Pancreas (tissue), 10 donors: ENCODE measurements around the gene SBNO2. TPM values are rescaled to one million over a fixed set of nuclear protein-coding genes. Genes with fewer than 3 reads are reported as not detected.

Experiments
- ATAC-seq, 4 donors: fragments of 200-7000 bp; cut with Tn5 transposase; one replicate each; pipeline versions ENCODE4 v1.8.0 to v1.9.1; 2020; ENCODE audit warnings: mild to moderate bottlenecking in 4 of 4, moderate library complexity in 4 of 4
- DNase-seq, 6 donors: peaks; one replicate each; pipeline ENCODE4 v3.0.0-alpha.2; 2020
- FAIRE-seq: peaks from 2 replicates; lab custom pipeline; 2012; peaks lifted over from hg19 to GRCh38; lab: Jason Lieb, UNC
- H3K27ac ChIP-seq, 4 donors: fragments of 200-600 bp; sonication (generic); 1 replicate in 3 of 4; 2 replicates in 1 of 4; pipeline versions ENCODE4 v1.5.0 to v1.8.0; 2020
- H3K27me3 ChIP-seq, 4 donors: fragments of 200-600 bp; one replicate each; pipeline ENCODE4 v1.8.0; 2021
- H3K36me3 ChIP-seq, 3 donors: fragments of 200-600 bp; sonication (generic) in 1 of 3; one replicate each; pipeline versions ENCODE4 v1.5.0 to v1.8.0; 2020 to 2021
- H3K4me1 ChIP-seq, 3 donors: fragments of 200-600 bp; one replicate each; pipeline ENCODE4 v1.8.0; 2021
- H3K4me3 ChIP-seq, 4 donors: fragments of 200-600 bp; sonication (generic) in 2 of 4; one replicate each; pipeline versions ENCODE4 v1.5.0 to v1.8.0; 2020 to 2021
- H3K9me3 ChIP-seq, 4 donors: fragments of 200-600 bp; one replicate each; pipeline ENCODE4 v1.8.0; 2021
- WGBS, 2 donors: extraction: QIAGEN DNeasy Blood & Tissue Kit; methylation state at CpG; one replicate each; pipeline ENCODE4 v1.1.7; 2013; 5-methylcytosine and 5-hydroxymethylcytosine counted together
- intact Hi-C, 3 donors: fragments of 100-400 bp; cut with DNase I; formaldehyde crosslinking; loops; one replicate each; pipeline versions ENCODE4 v1.11.1 to v1.14.2; 2022
- polyA plus RNA-seq, 2 donors: library from polyadenylated mRNA; stranded (reverse); fragments of 200-250 nt; gene quantifications; one replicate each; pipeline ENCODE4 v1.2.3, GENCODE V29; 2013
- total RNA-seq, 6 donors: library from RNA; stranded (reverse); fragmentation: NEBNext Ultra II Directional in 4 of 6; extraction: Animal tissue kit (Norgen Biotek cat#: 25700) in 4 of 6; gene quantifications; one replicate each; pipeline versions ENCODE4 v1.2.1 to v1.2.4, GENCODE V29; 2021 to 2023
- TF ChIP-seq, protein P1 (sequence below), 4 donors: fragments of 200-600 bp; sonication (generic) in 3 of 4; IDR thresholded peaks; one replicate each; pipeline versions ENCODE4 v1.5.0 to v1.8.0; 2021; ENCODE audit warnings: antibody characterized with exemption in 4 of 4
- donor health status: healthy with polysubstance abuse.
- donor health status: DM: no; HTN: no; CAD: no; lungs with moderate emphysema.
- donor health status: DM: no; HTN: no; CAD: no.
- donor health status: control.
- donor health status: control.
- donor health status: Bipolar disorder and iron deficiency.
- donor health status: DM: yes; HTN: yes; CAD: no.
- donor health status: DM: no; HTN: no; CAD: no.
- donor health status: DM: no; HTN: no; CAD: no.
- donor health status: DM: yes; HTN: yes; CAD: no.

SBNO2 gene
- total and polyA plus RNA-seq, 8 donors: 16.8 to 53.9 (median 27.4) TPM

DNA sequence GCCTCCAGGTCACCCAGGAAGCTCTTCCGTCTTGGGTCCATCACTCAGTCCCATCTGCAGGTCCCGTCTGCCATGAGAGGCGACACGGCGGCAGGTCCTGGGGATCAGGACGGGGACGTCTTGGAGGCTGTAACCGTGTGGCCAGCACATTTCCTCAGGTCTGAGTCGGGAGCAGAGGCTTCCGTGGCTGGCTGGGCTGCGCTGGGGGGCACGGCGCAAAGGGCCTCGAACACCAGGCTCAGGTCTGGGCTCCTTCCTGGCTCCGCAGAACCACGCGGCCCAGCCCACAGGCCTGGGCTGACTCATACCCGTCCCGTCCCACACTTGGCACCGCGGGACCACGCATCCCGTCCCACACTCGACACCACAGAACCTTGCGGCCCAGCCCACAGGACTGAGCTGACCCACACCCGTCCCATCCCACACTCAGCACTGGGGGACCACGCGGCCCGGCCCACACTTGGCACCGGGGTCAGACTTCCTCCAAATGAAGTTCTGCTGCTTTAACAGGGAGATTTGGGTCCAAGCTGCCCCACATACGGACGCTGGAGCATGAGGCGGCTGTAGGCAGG, 30.2 kb downstream of the SBNO2 start:
- Histone ChIP-seq H3K4me1 (no peaks in the 10 kb centered on the region), H3K27ac (no peak overlapping the region), H3K27me3 (no peaks in the 10 kb centered on the region), H3K4me3 (no peak overlapping the region), H3K36me3 (peaks cover 0 to 16% (median 0%) of the 10 kb centered on the region in 3 donors), H3K9me3 (no peaks in the 10 kb centered on the region)
- TF ChIP-seq, protein P1, sequence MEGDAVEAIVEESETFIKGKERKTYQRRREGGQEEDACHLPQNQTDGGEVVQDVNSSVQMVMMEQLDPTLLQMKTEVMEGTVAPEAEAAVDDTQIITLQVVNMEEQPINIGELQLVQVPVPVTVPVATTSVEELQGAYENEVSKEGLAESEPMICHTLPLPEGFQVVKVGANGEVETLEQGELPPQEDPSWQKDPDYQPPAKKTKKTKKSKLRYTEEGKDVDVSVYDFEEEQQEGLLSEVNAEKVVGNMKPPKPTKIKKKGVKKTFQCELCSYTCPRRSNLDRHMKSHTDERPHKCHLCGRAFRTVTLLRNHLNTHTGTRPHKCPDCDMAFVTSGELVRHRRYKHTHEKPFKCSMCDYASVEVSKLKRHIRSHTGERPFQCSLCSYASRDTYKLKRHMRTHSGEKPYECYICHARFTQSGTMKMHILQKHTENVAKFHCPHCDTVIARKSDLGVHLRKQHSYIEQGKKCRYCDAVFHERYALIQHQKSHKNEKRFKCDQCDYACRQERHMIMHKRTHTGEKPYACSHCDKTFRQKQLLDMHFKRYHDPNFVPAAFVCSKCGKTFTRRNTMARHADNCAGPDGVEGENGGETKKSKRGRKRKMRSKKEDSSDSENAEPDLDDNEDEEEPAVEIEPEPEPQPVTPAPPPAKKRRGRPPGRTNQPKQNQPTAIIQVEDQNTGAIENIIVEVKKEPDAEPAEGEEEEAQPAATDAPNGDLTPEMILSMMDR (IDR thresholded peaks at IDR 0.05): no peak
- no peak for FAIRE-seq
- DNase-seq: peak in 1 of 6 donors; percentile 72
- intact Hi-C loops: no loop called here
- 96 to 97% methylated on average over 31 to 33 of the region's 33 CpGs for WGBS, 2 donors
- no peak for ATAC-seq

DNA sequence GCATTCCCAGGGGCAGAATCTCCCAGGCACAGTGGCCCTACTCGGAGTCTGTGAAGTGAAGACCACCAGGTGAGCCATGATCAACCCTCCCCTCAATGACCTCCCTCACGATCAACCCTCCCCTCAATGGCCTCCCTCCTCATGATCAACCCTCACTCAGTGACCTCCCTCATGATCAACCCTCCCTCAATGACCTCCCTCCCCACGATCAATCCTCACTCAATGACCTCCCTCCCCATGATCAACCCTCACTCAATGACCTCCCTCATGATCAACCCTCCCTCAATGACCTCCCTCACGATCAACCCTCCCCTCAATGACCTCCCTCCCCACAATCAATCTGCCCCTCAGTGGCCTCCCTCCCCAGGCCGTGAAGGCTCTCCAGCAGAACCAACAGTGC, 32.1 kb downstream of the SBNO2 start:
- FAIRE-seq: no peak
- Histone ChIP-seq H3K36me3 (peaks cover 0 to 8% (median 0%) of the 10 kb centered on the region in 3 donors), H3K27ac (no peak overlapping the region), H3K4me3 (no peak overlapping the region), H3K9me3 (no peaks in the 10 kb centered on the region), H3K27me3 (no peaks in the 10 kb centered on the region), H3K4me1 (no peaks in the 10 kb centered on the region)
- peak in 3 of 4 donors; percentile 18 to 42 (median 28) for ATAC-seq
- DNase-seq: no peak
- WGBS, 2 donors: 86 to 89% methylated on average over 5 of the region's 5 CpGs
- intact Hi-C loops: no loop called here
- TF ChIP-seq, protein P1 (IDR thresholded peaks at IDR 0.05): no peak

DNA sequence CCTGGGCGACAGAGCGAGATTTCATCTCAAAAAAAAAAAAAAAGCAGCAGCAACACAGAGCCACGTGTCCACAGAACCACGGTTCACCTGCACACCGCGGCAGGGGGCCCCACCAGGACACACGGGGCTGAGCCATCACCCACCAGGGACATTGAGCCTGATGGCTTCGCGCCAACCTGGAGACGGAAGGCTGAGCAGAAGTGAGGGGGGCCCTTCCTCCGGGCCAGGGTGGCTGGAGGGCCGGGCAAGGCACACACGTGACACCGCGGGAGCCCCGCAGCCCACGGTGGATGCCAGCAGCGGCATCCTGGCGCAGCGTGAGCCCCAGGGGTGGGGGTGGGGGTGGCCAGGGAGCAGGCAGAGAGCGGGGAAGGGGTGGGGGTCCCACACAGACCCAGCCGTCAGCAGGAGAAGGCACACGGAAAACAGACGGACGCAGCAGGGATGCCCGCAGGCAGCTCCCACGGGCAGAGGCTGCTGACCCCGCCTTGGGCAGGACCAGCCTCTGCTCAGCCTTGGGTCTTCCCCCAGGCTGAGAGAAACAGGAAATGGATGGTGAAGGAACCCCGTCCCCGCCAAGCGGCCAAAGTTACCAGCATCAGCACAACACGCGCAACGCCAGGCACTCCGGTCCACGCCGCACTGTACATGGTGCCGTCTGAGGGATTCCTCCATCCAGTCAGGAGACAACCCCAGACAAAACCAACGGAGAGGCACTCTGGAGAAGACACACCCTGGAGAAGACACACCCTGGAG, 33.6 kb downstream of the SBNO2 start:
- H3K9me3 ChIP-seq: no peaks in the 10 kb centered on the region
- WGBS, 2 donors: 95 to 96% methylated on average over 35 to 39 of the region's 39 CpGs
- no peak overlapping the region for H3K4me3 ChIP-seq
- H3K27me3 ChIP-seq: no peaks in the 10 kb centered on the region
- ATAC-seq (peak in 1 of 4 donors; percentile 14), DNase-seq (peak in 1 of 6 donors; percentile 78), FAIRE-seq (no peak)
- no peak overlapping the region for H3K27ac ChIP-seq
- TF ChIP-seq, protein P1 (IDR thresholded peaks at IDR 0.05): no peak
- intact Hi-C loops: no loop called here
- H3K36me3 ChIP-seq: peaks cover 0 to 6% (median 0%) of the 10 kb centered on the region in 3 donors
- no peaks in the 10 kb centered on the region for H3K4me1 ChIP-seq

DNA sequence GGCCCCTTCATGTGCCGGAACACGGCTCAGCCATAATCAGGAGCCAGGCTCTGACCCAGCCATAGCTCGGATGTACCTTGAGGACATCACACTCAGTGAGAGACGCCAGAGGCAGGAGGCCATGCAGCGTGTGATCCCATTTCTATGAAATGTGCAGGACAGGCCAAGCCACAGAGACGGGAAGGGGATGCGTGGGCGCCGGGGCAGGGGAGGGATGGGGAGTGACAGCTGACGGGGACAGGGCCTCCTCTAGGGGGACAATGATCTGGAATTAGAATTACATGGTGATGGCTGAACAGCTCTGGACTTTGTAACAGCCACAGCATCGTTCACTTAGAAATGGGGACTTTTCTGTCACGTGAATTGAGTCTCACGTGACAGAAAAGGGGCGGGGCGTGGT, 34.9 kb downstream of the SBNO2 start:
- DNase-seq (no peak), ATAC-seq (no peak), FAIRE-seq (no peak)
- H3K27ac ChIP-seq: no peak overlapping the region
- H3K4me3 ChIP-seq: no peak overlapping the region
- H3K36me3 ChIP-seq: peaks cover 0 to 6% (median 0%) of the 10 kb centered on the region in 3 donors
- H3K9me3 ChIP-seq: no peaks in the 10 kb centered on the region
- 90 to 94% methylated on average over 15 of the region's 15 CpGs for WGBS, 2 donors
- TF ChIP-seq, protein P1 (IDR thresholded peaks at IDR 0.05): no peak
- intact Hi-C loops: no loop called here
- H3K4me1 ChIP-seq: no peaks in the 10 kb centered on the region
- no peaks in the 10 kb centered on the region for H3K27me3 ChIP-seq

DNA sequence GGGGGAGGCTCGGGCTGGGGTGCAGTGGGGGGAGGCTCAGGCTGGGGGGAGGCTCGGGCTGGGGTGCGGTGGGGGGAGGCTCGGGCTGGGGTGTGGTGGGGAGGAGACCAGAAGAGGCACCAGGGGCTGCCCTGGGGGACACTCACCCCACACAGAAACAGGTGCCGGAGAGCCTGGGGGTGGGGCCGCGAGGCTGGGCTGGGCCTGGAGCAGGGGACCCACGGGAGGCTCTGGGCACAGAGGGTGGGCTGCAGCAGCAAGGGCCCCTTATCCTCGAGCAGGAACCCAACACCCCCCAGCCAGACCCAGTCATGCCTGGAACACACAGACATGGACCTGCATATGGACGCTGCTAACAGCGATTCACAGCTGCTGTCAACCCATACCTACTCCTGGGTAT, 35.9 kb downstream of the SBNO2 start:
- Histone ChIP-seq H3K27me3 (no peaks in the 10 kb centered on the region), H3K27ac (no peak overlapping the region), H3K36me3 (no peaks in the 10 kb centered on the region), H3K9me3 (no peaks in the 10 kb centered on the region), H3K4me1 (no peaks in the 10 kb centered on the region), H3K4me3 (no peak overlapping the region)
- intact Hi-C loops: no loop called here
- DNase-seq: no peak
- FAIRE-seq: no peak
- 86 to 94% methylated on average over 7 of the region's 11 CpGs for WGBS, 2 donors
- no peak for ATAC-seq
- TF ChIP-seq, protein P1 (IDR thresholded peaks at IDR 0.05): no peak
